ENCODE results near the gene SCFD2.
"Not testable (repeated sequence)": the region's sequence is repeated elsewhere in the genome, so short reads cannot be mapped to it uniquely, and the experiment has no call there.

Gene SCFD2

GRCh38 chr4:53186714-53187358 is 179.0 kb downstream of the SCFD2 start:
- DNase-seq (ENCODE audit: low read depth), result no peak

DNA sequence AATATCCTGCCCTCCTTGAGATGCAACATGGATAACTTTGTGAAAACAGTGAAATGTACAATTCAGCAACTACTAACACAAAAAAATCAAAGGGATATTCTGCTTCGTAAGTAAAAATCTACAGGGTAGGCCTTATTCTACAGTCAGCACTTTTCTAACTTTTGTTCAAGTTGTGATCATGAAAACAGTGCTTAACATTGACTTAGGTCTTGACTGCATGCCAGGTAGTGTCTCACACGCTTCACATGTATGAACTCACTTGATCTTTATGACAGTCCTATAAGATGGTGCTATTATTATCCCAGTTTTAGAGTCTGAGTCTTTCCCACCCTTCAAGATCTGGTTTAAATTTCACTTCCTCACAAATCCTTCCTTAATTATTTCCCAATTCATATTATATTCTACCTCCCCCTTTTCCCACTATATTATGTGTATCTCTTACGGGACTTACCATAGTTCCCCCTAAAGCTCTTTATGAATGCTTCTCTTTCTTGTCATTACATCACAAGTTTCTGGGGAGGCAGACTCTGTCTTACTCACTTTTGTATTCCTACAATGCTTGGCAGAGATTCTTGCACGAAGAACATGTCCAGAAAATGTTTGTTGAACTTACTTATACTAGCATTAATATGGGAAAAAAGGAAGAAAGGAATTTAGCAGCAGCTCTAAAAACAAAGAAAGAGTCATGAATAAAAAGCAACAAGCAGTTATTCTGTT is 179.8 kb downstream of the SCFD2 start:
- no peak for DNase-seq (ENCODE audit: low read depth)

- DNase-seq (ENCODE audit: low read depth), result no peak
Observed at GRCh38 chr4:53183754-53184153, 182.1 kb downstream of the SCFD2 start.

GRCh38 chr4:53177751-53178150 is 188.1 kb downstream of the SCFD2 start:
- DNase-seq (ENCODE audit: low read depth), result not testable (repeated sequence)

DNA sequence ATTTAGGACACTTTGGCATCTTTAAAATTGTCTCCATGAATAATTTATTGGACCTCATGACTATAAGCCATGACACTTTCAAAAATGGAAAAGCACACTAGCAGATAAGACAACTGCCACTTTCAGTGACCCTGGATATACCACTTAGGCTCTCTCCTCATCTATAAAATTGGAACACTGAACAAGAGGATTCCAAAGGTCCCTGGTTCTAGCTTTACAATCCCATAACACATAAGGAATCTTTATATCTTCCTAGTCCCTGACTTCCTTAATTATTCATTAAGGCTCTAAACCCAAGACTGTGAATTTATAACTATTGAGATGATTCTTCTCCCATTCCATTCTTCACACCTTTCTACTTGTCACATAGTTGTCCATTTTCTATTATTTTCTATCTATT is 190.2 kb downstream of the SCFD2 start:
- DNase-seq (ENCODE audit: low read depth), result no peak

- no peak for DNase-seq (ENCODE audit: low read depth)
Observed at GRCh38 chr4:53174823-53175222, 191.0 kb downstream of the SCFD2 start.

DNA sequence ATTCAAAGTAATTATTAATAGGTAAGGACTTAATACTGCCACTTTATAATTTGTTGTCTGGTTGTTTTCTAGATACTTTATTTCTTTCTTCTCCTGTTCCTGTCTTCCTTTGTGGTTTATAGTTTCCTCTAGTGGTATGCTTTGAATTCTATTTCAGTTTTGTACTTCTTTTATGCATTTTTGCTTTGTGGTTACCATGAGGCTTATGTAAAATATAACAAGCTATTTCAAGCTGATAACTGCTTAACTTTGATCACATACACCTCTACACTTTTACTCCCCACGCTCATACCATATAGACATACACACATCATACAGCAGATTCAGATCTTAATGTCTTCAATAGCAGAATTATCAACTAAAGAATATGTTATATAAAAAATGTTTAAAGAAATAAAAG is 192.3 kb downstream of the SCFD2 start:
- no peak for DNase-seq (ENCODE audit: low read depth)

DNA sequence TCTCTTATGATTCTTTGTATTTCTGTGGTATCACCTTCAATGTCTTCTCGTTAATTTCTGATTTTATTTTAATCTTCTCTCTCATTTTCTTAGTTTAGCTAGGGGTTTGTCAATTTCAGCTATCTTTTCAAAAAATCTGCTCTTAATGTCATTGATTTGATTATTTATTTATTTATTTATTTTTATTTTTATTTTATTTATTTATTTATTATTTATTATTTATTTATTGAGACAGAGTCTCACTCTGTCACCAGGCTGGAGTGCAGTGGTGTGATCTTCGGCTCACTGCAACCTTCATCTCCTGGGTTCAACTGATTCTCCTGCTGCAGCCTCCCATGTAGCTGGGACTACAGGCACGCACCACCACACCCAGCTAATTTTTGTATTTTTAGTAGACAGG is 194.1 kb downstream of the SCFD2 start:
- no peak for DNase-seq (ENCODE audit: low read depth)

GRCh38 chr4:53169695-53170617 is 195.9 kb downstream of the SCFD2 start:
- no peak for DNase-seq (ENCODE audit: low read depth)

DNA sequence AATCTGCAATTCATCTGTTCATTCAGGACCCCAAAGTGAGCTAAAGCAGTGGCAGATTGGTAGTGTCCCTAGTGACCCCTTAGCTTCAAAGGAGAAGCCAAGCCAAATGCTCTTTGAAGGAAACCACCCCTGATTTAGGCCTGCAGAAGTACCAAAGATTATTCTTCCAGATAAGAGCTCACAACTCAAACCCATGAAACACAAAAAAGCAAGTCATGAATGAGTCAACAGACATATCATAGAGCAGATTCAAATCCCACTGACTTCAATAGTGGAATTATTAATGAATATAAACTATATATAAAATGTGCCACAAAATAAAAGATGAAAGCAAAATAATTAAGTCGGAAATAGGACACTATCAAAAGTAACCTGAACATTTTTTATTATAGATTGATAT is 197.6 kb downstream of the SCFD2 start:
- no peak for DNase-seq (ENCODE audit: low read depth)

GRCh38 chr4:53162969-53163368 is 202.9 kb downstream of the SCFD2 start:
- DNase-seq (ENCODE audit: low read depth), result no peak

DNA sequence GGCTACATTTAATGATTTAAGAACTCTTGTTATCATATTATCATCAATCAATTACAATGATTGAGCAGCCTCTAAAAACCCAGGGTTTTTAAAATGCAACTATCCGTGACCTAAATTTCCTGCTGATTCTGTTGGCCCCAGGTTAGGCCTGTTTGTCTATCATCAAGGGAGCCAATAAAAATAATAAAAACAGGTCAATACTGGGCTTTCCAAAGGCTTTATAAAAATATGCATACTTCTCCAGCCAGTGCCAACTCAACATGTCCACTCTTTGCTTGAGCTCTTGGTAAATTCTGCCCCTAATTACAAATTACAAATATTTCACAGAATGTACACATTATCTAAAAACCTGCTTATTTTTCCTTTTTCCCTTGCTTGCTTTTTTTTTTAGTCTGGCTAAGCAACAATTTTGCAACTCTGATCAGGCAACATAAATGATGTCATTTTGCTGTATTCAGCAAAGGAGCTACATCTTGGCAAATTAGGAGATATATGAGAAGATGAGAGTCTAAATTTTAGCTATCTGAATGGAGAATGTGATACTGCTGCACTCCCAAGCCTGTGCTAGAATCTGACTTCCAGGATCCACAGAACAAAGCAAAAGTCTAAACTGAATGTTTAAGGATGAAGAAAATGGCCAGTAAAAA is 204.0 kb downstream of the SCFD2 start:
- DNase-seq (ENCODE audit: low read depth), result no peak

GRCh38 chr4:53161051-53161786 is 204.6 kb downstream of the SCFD2 start:
- no peak for DNase-seq (ENCODE audit: low read depth)

DNA sequence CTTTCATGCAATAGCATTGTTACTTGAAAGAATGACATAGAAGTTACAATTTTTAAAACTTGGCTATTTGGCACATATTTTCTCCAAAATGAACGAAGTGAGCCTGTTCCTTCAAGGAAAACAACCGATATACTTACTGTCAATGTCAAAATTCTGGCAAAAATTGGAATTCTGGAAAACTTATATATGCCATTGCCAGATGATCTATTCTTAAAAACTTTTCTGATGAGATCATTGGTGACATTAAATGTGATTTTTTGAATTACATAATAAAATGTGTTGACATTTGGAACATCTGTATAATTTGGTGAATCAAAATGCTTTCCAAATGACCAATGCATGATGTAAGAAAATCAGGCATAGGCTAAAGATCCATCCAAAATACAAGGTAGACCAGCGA is 209.0 kb downstream of the SCFD2 start:
- DNase-seq (ENCODE audit: low read depth), result no peak

GRCh38 chr4:53152467-53152866 is 213.4 kb downstream of the SCFD2 start:
- no peak for DNase-seq (ENCODE audit: low read depth)

GRCh38 chr4:53151489-53151788 is 214.4 kb downstream of the SCFD2 start:
- no peak for DNase-seq (ENCODE audit: low read depth)

- no peak for DNase-seq (ENCODE audit: low read depth)
Observed at GRCh38 chr4:53150631-53151488, 215.0 kb downstream of the SCFD2 start.

DNA sequence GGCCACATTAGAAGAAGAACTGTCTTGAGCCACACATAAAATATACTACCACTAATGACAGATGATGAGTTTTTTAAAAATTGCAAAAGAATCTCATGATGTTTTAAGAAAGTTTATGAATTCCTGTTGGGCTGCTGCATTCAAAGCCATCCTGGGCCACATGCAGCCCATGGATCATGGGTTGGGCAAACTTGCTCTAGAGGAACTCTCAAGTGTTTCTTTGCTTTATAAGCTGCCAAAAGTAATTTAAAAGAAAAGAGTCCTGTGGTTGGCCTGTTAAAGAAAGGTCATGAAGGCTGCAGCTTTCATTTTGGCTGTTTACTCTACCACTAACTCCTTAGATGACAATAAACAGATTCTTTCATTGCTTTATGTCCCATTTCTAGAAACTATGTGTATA is 218.2 kb downstream of the SCFD2 start:
- no peak for DNase-seq (ENCODE audit: low read depth)

- DNase-seq (ENCODE audit: low read depth), result no peak
Observed at GRCh38 chr4:53147197-53147596, 218.7 kb downstream of the SCFD2 start.

DNA sequence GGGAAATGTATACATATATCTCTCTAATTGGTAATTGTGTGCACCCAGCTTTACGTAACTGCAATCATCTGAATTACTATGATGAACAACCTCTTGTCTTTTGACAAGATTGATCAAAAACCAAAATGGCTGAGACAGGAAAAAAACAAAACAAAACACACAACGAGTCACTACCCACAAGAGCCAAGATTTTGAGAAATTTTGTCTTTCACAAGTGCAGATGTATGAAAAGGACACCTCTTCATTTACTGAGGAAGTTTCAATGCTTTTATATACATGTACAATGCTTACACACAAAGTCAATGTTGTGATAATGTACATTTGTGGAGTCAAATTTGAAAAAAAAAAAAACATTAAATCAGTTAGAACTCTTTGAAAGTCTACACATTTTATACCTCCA is 224.6 kb downstream of the SCFD2 start:
- DNase-seq (ENCODE audit: low read depth), result no peak

DNA sequence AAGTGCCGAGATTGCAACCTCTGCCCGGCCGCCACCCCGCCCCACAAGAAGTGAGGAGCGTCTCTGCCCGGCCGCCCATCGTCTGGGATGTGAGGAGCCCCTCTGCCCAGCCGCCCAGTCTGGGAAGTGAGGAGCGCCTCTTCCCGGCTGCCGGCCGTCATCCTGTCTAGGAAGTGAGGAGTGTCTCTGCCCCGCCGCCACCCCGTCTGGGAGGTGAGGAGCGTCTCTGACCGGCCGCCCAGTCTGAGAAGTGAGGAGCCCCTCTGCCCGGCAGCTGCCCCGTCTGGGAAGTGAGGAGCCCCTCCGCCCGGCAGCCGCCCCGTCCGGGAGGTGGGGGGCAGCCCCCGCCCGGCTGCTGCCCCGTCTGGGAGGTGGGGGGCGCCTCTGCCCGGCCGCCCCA is 226.6 kb downstream of the SCFD2 start:
- DNase-seq (ENCODE audit: low read depth), result not testable (repeated sequence)

Data from T-helper 22 cell (primary cell).